Endothelial cell of umbilical vein (primary cell): ENCODE data around the gene NOLC1. TPM values are rescaled to one million over a fixed set of nuclear protein-coding genes. Genes with fewer than 3 reads are reported as not detected.

Source experiments
- BruUV-seq: library from RNA; stranded (reverse); fragments of 400-500 nt; replicated peaks from 2 replicates; lab custom pipeline; 2021; lab: Mats Ljungman, UMichigan
- CTCF ChIA-PET: fragments of 300-600, 350-600 bp; sonication (Branson Sonifier 250); formaldehyde crosslinking; loops from one replicate; lab custom pipeline; 2021; ENCODE audit warnings: antibody characterized with exemption, inconsistent platforms; lab: Charles Lee
- POLR2A ChIA-PET: fragments of 300-600, 350-600 bp; sonication (Branson Sonifier 250); formaldehyde crosslinking; loops from one replicate; lab custom pipeline; 2021; ENCODE audit warnings: antibody characterized with exemption, inconsistent platforms; lab: Charles Lee
- DNase-seq: peaks from one replicate; pipeline ENCODE4 v3.0.0-alpha.2; 2011; ENCODE audit warnings: low read depth, low spot score
- FAIRE-seq: peaks from 2 replicates; lab custom pipeline; 2011; peaks lifted over from hg19 to GRCh38; lab: Jason Lieb, UNC
- H2AFZ ChIP-seq: 2 replicates; pipeline ENCODE4 v1.6.0; 2012; ENCODE audit warnings: low read depth, low read length, control low read depth, inconsistent platforms
- H3K27ac ChIP-seq: 2 replicates; pipeline ENCODE4 v1.5.1; 2011; ENCODE audit warnings: low read depth, mild to moderate bottlenecking, control low read depth, low read length, moderate library complexity; ENCODE audit not compliant: insufficient read depth
- H3K27me3 ChIP-seq, 2 experiments: 2 replicates each; pipeline versions ENCODE4 v1.6.0 to v1.6.1; 2011; ENCODE audit warnings: low read length in 2 of 2, mixed read lengths in 1 of 2; ENCODE audit not compliant: control insufficient read depth in 2 of 2, insufficient read depth in 2 of 2
- H3K36me3 ChIP-seq, 2 experiments: 2 replicates in 1 of 2; 3 replicates in 1 of 2; pipeline ENCODE4 v1.5.1; 2011; ENCODE audit warnings: low read length in 2 of 2, mild to moderate bottlenecking in 1 of 2, moderate library complexity in 1 of 2; ENCODE audit not compliant: control insufficient read depth in 2 of 2, insufficient read depth in 2 of 2; ENCODE audit errors: extremely low read depth in 1 of 2
- H3K4me1 ChIP-seq: 3 replicates; pipeline ENCODE4 v1.5.1; 2011; ENCODE audit warnings: mild to moderate bottlenecking, low read length; ENCODE audit not compliant: control insufficient read depth, insufficient read depth; ENCODE audit errors: extremely low read depth
- H3K4me2 ChIP-seq: 2 replicates; pipeline ENCODE4 v1.6.1; 2011; ENCODE audit warnings: low read length, control low read depth, mixed read lengths; ENCODE audit not compliant: insufficient read depth
- H3K4me3 ChIP-seq, 3 experiments: fragments of 200-600 bp in 1 of 3; sonication (generic), shearing (Covaris generic) in 1 of 3; replicated peaks in 1 of 3; 2 replicates each; pipeline ENCODE4 v1.5.1; 2011 to 2016; ENCODE audit warnings: control low read depth in 3 of 3, low read length in 3 of 3, mild to moderate bottlenecking in 2 of 3, inconsistent platforms in 1 of 3, low read depth in 1 of 3, moderate library complexity in 1 of 3; ENCODE audit not compliant: insufficient read depth in 1 of 3
- H3K79me2 ChIP-seq: 2 replicates; pipeline ENCODE4 v1.6.0; 2012; ENCODE audit warnings: low read length, inconsistent platforms; ENCODE audit not compliant: control insufficient read depth, insufficient read depth
- H3K9ac ChIP-seq: replicated peaks from 2 replicates; pipeline ENCODE3; 2011; ENCODE audit warnings: low read length, control low read depth; ENCODE audit not compliant: insufficient read depth; ENCODE audit errors: extremely low read depth
- H3K9me1 ChIP-seq: replicated peaks from 3 replicates; pipeline ENCODE4 v1.6.0; 2011; ENCODE audit warnings: mild to moderate bottlenecking, low read length; ENCODE audit not compliant: control insufficient read depth, insufficient read depth; ENCODE audit errors: extremely low read depth
- H3K9me3 ChIP-seq: replicated peaks from 2 replicates; pipeline ENCODE4 v1.5.1; 2012; ENCODE audit warnings: low read length, inconsistent platforms; ENCODE audit not compliant: control insufficient read depth, insufficient read depth
- H4K20me1 ChIP-seq: replicated peaks from 2 replicates; pipeline ENCODE3; 2011; ENCODE audit warnings: mild to moderate bottlenecking, low read length; ENCODE audit not compliant: control insufficient read depth, insufficient read depth; ENCODE audit errors: extremely low read depth
- EZH2 ChIP-seq: IDR thresholded peaks from 2 replicates; pipeline ENCODE4 v1.6.1; 2012; ENCODE audit warnings: borderline replicate concordance, low read depth, mild to moderate bottlenecking, moderate library complexity, low read length, inconsistent platforms; ENCODE audit not compliant: severe bottlenecking
- FOS ChIP-seq: IDR thresholded peaks from 2 replicates; pipeline ENCODE4 v1.6.1; 2011; ENCODE audit warnings: mild to moderate bottlenecking, low read length, moderate library complexity, borderline replicate concordance; ENCODE audit not compliant: insufficient read depth
- GATA2 ChIP-seq: IDR thresholded peaks from 2 replicates; pipeline ENCODE4 v1.7.0; 2011; ENCODE audit warnings: low read depth, mild to moderate bottlenecking, moderate library complexity, mixed read lengths, low read length; ENCODE audit not compliant: insufficient read length, insufficient read depth
- JUN ChIP-seq: IDR thresholded peaks from 2 replicates; pipeline ENCODE4 v1.6.1; 2011; ENCODE audit warnings: borderline replicate concordance, low read depth; ENCODE audit not compliant: insufficient read length, insufficient read depth
- MYC ChIP-seq: IDR thresholded peaks from one replicate; pipeline ENCODE4 v1.6.1; 2011; ENCODE audit warnings: mild to moderate bottlenecking, low read depth, low read length
- POLR2A ChIP-seq: IDR thresholded peaks from 2 replicates; pipeline ENCODE4 v1.6.1; 2012; ENCODE audit warnings: low read depth, mild to moderate bottlenecking, control low read depth, low read length
- POLR2AphosphoS5 ChIP-seq: IDR thresholded peaks from 2 replicates; pipeline ENCODE4 v1.6.1; 2012; ENCODE audit warnings: low read depth, mild to moderate bottlenecking, control low read depth, low read length, moderate library complexity; ENCODE audit not compliant: insufficient read depth
- dilution Hi-C: fragments of 300-500 bp; cut with MboI; formaldehyde crosslinking; loops from one replicate; pipeline ENCODE4 v1.15.0; 2019; ENCODE audit warnings: low sequenced_read_pairs; ENCODE audit not compliant: extremely low pct_ligation_motif_present
- intact Hi-C: fragments of 100-400 bp; cut with micrococcal nuclease; formaldehyde crosslinking; loops from one replicate; pipeline ENCODE4 v1.10.0; 2022
- polyA plus RNA-seq, 4 experiments: library from polyadenylated mRNA; depleted of rRNA in 3 of 4; stranded (reverse) in 3 of 4; unstranded in 1 of 4; fragments of >200 nt; gene quantifications; 2 replicates each; pipeline versions ENCODE4 v1.2.1 to v1.2.3, GENCODE V29; 2011 to 2012; ENCODE audit warnings: missing spikeins in 1 of 4
- total RNA-seq: library from RNA; stranded (reverse); gene quantifications from 2 replicates; pipeline ENCODE4 v1.2.3, GENCODE V29; 2021
- TF ChIP-seq, protein P1 (sequence below), 2 donors: IDR thresholded peaks; 1 replicate in 1 of 2; 2 replicates in 1 of 2; pipeline ENCODE4 v1.5.1; 2011; ENCODE audit warnings: low read length in 2 of 2, mild to moderate bottlenecking in 2 of 2, moderate library complexity in 2 of 2, control low read depth in 1 of 2, inconsistent platforms in 1 of 2, low read depth in 1 of 2; ENCODE audit not compliant: insufficient read depth in 1 of 2; ENCODE audit errors: extremely low read depth in 1 of 2
- TF ChIP-seq, protein P2 (sequence below): IDR thresholded peaks from 2 replicates; pipeline ENCODE4 v1.6.1; 2011; ENCODE audit not compliant: insufficient read depth, insufficient read length

Gene NOLC1
- total and polyA plus RNA-seq, 2 donors (not counting 3 experiments of a cell fraction or from before 2014, with no cell fraction given), result 32.1 to 73.1 TPM

DNA sequence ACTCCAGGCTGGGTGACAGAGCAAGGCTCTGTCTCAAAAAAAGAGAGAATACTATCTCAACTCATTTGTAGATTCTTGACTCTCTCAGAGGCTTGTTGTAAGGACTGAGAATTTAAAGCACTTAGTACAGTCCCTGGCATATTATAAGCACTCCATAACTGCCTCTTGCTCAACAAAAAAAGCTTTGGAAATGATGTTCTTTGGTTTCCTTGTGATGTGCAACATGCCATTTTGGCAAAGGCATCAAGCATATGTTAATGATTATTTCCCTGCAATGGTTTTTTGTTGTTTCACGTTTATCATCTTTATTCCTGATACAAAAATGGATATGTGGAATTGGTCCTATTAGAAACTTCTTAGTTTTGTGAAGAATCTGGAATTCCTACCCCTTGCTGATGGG, 15.7 kb downstream of the NOLC1 start:
- H3K36me3 ChIP-seq, result peaks cover 3 to 7% of the 10 kb centered on the region in 2 experiments
- no peak for FAIRE-seq
- no peak overlapping the region for H3K9ac ChIP-seq
- no peak overlapping the region for H2AFZ ChIP-seq
- H3K4me2 ChIP-seq, result no peak overlapping the region
- H3K4me3 ChIP-seq, result no peak overlapping the region
- TF ChIP-seq GATA2, result no peak
- TF ChIP-seq, protein P1, sequence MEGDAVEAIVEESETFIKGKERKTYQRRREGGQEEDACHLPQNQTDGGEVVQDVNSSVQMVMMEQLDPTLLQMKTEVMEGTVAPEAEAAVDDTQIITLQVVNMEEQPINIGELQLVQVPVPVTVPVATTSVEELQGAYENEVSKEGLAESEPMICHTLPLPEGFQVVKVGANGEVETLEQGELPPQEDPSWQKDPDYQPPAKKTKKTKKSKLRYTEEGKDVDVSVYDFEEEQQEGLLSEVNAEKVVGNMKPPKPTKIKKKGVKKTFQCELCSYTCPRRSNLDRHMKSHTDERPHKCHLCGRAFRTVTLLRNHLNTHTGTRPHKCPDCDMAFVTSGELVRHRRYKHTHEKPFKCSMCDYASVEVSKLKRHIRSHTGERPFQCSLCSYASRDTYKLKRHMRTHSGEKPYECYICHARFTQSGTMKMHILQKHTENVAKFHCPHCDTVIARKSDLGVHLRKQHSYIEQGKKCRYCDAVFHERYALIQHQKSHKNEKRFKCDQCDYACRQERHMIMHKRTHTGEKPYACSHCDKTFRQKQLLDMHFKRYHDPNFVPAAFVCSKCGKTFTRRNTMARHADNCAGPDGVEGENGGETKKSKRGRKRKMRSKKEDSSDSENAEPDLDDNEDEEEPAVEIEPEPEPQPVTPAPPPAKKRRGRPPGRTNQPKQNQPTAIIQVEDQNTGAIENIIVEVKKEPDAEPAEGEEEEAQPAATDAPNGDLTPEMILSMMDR (IDR thresholded peaks at IDR 0.05; ENCODE audit: extremely low read depth in 1 of 2, insufficient read depth in 1 of 2, low read depth in 1 of 2, low read length in 2 of 2), result no peak
- TF ChIP-seq JUN, result no peak
- no peak for TF ChIP-seq MYC
- TF ChIP-seq, protein P2, sequence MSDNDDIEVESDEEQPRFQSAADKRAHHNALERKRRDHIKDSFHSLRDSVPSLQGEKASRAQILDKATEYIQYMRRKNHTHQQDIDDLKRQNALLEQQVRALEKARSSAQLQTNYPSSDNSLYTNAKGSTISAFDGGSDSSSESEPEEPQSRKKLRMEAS, result no peak
- no peak for TF ChIP-seq FOS
- no peak for TF ChIP-seq POLR2A
- no peak for TF ChIP-seq POLR2AphosphoS5
- no peak for TF ChIP-seq EZH2
- no peaks in the 10 kb centered on the region for H3K27me3 ChIP-seq
- no peak for DNase-seq
- no TSS peak for BruUV-seq
- ChIA-PET CTCF (interaction anchor here (0.8 to 4.8 kb wide), 10 partner anchors 63 to 311 kb away, joined by 3 to 103 read pairs (median 31); partner anchors contain the start of genes FBXL15 and NFKB2), POLR2A (no interaction called here)
- no peak overlapping the region for H3K27ac ChIP-seq
- no peaks in the 10 kb centered on the region for H3K9me1 ChIP-seq
- H3K79me2 ChIP-seq, result no peaks in the 10 kb centered on the region
- H3K4me1 ChIP-seq, result no peaks in the 10 kb centered on the region
- dilution Hi-C loops, result no loop called here
- no peaks in the 10 kb centered on the region for H4K20me1 ChIP-seq
- intact Hi-C loops, result loop anchor here (10.0 kb wide), 1 partner anchor 417 kb away; no protein-coding TSS in a partner anchor
- no peaks in the 10 kb centered on the region for H3K9me3 ChIP-seq
